PC-3 (cell line): ENCODE results near the gene PRKCE.

Experiments used
- CTCF ChIP-seq: fragments of 300-600 bp; sonication (generic); conservative IDR thresholded peaks from 2 replicates; pipeline ENCODE4 v1.5.1; 2017; ENCODE audit warnings: antibody characterized with exemption, low read depth, mild to moderate bottlenecking, low read length
- EZH2 ChIP-seq: fragments of 300-600 bp; sonication (generic); IDR thresholded peaks from one replicate; pipeline ENCODE4 v1.6.1; 2017; ENCODE audit warnings: antibody characterized with exemption, mild to moderate bottlenecking, low read length; ENCODE audit not compliant: unreplicated experiment
- EZH2phosphoT487 ChIP-seq: fragments of 300-600 bp; sonication (generic); IDR thresholded peaks from 2 replicates; pipeline ENCODE4 v1.6.1; 2018; ENCODE audit warnings: mild to moderate bottlenecking, antibody characterized with exemption, low read length, borderline replicate concordance

- TF ChIP-seq EZH2phosphoT487 (no peak), EZH2 (no peak), CTCF (no peak)
Measured at GRCh38 chr2:45843136-45843535, 191.7 kb downstream of the PRKCE start.
